Activated naive CD8-positive, alpha-beta T cell treated with anti-CD3 and anti-CD28 coated beads, Interleukin-2, amount 10 ng/mL, durations not matched to agents 7 days and 5 days (primary cell): ENCODE measurements around the gene BFSP2. TPM values are rescaled to one million over a fixed set of nuclear protein-coding genes. Genes with fewer than 3 reads are reported as not detected.
"Not testable (repeated sequence)": the region's sequence is repeated elsewhere in the genome, so short reads cannot be mapped to it uniquely, and the experiment has no call there.

ENCODE experiments used
- ATAC-seq: fragments of 150-1000 bp; cut with Tn5 transposase; one replicate; pipeline ENCODE4 v1.10.0; 2021; ENCODE audit warnings: low read depth, moderate library complexity
- POLR2A ChIA-PET: fragments of 350-600 bp; sonication (Branson Sonifier 250); formaldehyde crosslinking; loops from one replicate; lab custom pipeline; 2021; ENCODE audit warnings: antibody characterized with exemption; lab: Charles Lee
- DNase-seq: peaks from one replicate; pipeline ENCODE4 v3.0.0; 2021
- H3K27ac Mint-ChIP-seq: one replicate; pipeline ENCODE4 v1.8.0; 2022; ENCODE audit warnings: mild to moderate bottlenecking, mixed read lengths
- H3K27me3 Mint-ChIP-seq: one replicate; pipeline ENCODE4 v1.8.0; 2022; ENCODE audit warnings: mild to moderate bottlenecking, moderate library complexity, mixed read lengths
- H3K36me3 Mint-ChIP-seq: one replicate; pipeline ENCODE4 v1.8.0; 2021; ENCODE audit warnings: mild to moderate bottlenecking, mixed read lengths
- H3K4me1 Mint-ChIP-seq: one replicate; pipeline ENCODE4 v1.8.0; 2021; ENCODE audit warnings: mixed read lengths
- H3K4me3 Mint-ChIP-seq: one replicate; pipeline ENCODE4 v1.8.0; 2022; ENCODE audit warnings: mild to moderate bottlenecking, moderate library complexity, mixed read lengths
- H3K9me3 Mint-ChIP-seq: one replicate; pipeline ENCODE4 v1.8.0; 2021; ENCODE audit warnings: mixed read lengths
- total RNA-seq, 2 experiments: library from RNA; stranded (reverse); gene quantifications; one replicate each; pipeline ENCODE4 v1.2.3, GENCODE V29; 2021

The BFSP2 gene
- total RNA-seq, 2 experiments from 2014 or later: not detected

DNA sequence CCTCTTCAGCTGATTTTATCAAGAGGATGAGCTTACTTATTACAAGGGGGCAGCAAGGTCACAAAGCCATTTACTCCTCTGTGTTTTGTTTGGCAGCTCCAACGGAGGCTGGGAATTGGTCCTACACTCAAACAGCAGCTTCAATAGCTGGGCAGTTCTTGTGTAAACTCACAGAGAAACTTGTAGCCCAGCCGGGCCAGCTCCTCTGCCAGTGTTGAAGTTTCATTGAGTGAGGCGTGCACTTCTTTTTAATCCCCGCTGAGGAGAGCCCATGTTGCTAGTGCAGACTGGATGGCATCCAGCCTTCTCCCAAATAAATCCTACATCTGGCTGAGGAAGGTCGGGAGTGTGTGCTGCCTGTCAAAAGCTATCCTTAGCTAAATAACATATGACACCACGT, 59.5 kb downstream of the BFSP2 start:
- H3K27me3 Mint-ChIP-seq: no peaks in the 10 kb centered on the region
- H3K27ac Mint-ChIP-seq: no peak overlapping the region
- no peaks in the 10 kb centered on the region for H3K9me3 Mint-ChIP-seq
- no peaks in the 10 kb centered on the region for H3K36me3 Mint-ChIP-seq
- ATAC-seq (no peak), DNase-seq (no peak)
- peaks cover 11% of the 10 kb centered on the region for H3K4me1 Mint-ChIP-seq
- no peak overlapping the region for H3K4me3 Mint-ChIP-seq
- POLR2A ChIA-PET: interaction anchor here (1.2 kb wide), 1 partner anchor 119 kb away, joined by 3 read pairs; no protein-coding TSS in a partner anchor

DNA sequence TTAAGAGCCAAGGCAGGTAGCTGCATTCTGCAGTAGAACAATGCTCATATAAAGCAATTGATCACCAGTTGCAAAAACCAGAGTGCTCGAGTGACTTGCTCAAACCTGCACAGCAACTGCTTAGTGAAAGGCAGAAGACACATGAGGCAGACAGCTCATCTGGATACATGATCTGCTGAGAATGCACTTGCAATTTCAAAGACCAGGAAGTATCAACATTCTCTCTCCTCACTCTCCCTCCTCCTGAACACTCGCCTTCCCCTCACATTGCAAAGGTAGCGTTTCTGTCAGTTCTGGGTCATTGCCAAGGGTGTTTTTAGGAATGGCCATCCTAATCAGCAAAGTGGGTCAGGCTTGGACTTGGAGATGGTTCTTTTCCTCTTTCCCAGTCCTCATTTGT, 61.0 kb downstream of the BFSP2 start:
- no peak for ATAC-seq
- no peaks in the 10 kb centered on the region for H3K27me3 Mint-ChIP-seq
- H3K36me3 Mint-ChIP-seq: no peaks in the 10 kb centered on the region
- H3K4me1 Mint-ChIP-seq: peaks cover 11% of the 10 kb centered on the region
- POLR2A ChIA-PET: interaction anchor here (1.0 kb wide), 1 partner anchor 114 kb away, joined by 3 read pairs; no protein-coding TSS in a partner anchor
- no peak overlapping the region for H3K4me3 Mint-ChIP-seq
- no peaks in the 10 kb centered on the region for H3K9me3 Mint-ChIP-seq
- DNase-seq: no peak
- no peak overlapping the region for H3K27ac Mint-ChIP-seq

DNA sequence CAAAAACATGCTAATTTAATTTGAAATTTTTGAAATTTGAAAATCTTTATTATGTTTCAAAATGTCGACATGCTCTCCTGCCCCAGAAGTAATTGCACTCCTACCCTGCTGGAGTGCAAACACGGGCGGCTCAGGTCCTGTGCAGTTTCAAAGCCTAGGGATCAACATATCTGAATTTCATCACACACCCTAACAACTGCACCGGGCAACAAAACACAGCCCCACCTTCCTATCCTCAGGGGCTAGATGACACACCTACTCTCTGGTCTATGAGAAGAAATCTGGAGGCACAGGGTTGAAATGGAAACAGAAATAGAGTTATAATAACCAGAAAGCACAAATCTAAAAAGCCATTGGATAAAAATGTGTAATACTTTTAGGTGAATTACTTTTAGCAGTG, 61.4 kb downstream of the BFSP2 start:
- Mint-ChIP-seq H3K36me3 (no peaks in the 10 kb centered on the region), H3K27me3 (no peaks in the 10 kb centered on the region), H3K27ac (no peak overlapping the region), H3K9me3 (no peaks in the 10 kb centered on the region), H3K4me3 (no peak overlapping the region), H3K4me1 (peaks cover 12% of the 10 kb centered on the region)
- ATAC-seq (no peak), DNase-seq (no peak)
- POLR2A ChIA-PET: no interaction called here

DNA sequence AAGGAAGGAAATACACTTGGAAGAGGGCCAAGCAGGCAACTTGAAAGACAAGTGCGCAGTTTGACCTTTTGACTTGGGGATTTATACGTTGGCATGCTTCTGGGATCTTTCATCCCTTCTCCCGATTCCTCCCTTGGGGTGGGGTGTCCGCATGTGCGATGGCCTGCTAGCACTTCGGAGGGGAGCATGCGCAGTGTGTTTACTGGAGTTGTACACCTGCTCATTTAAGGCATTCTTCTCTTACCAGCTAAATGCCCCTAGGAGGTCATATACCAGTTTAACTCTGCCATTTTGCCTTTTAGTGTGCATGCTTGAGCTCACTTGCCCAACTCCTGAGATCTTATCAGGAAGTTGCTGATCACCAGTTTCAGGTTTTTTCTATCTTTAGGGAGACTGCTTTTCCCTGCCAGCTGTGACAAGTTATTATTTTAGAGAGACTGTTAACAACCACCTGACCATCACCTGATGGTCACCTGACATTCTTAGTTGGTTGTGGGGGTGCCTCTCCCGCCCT, 63.5 kb downstream of the BFSP2 start:
- H3K27me3 Mint-ChIP-seq: no peaks in the 10 kb centered on the region
- H3K27ac Mint-ChIP-seq: no peak overlapping the region
- ATAC-seq: no peak
- POLR2A ChIA-PET: interaction anchor here (0.8 kb wide), 1 partner anchor 110 kb away, joined by 3 read pairs; the partner anchor contains the start of gene CDV3
- no peaks in the 10 kb centered on the region for H3K9me3 Mint-ChIP-seq
- no peaks in the 10 kb centered on the region for H3K36me3 Mint-ChIP-seq
- H3K4me3 Mint-ChIP-seq: no peak overlapping the region
- peaks cover 26% of the 10 kb centered on the region for H3K4me1 Mint-ChIP-seq
- DNase-seq: no peak

DNA sequence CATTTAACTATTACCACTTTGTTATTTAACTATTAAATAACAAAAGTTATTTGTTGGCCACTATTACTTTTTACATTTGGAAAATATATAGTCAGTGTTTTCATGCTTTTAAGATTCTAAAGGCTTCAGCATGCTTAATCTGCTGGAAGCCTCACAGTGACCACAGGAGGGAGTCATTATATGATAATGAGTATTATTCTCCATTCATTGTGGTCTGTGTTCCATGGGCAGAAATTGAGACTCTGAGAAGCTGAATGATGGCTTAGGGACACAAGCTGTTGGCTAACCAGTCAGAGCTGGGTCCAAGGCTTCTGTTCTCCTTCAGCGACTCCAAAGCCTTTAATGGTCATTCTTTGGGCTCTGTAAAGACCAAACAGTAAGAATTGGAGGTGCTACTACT, 64.7 kb downstream of the BFSP2 start:
- POLR2A ChIA-PET: interaction anchor here (0.6 kb wide), 1 partner anchor 198 kb away, joined by 3 read pairs; no protein-coding TSS in a partner anchor
- Mint-ChIP-seq H3K9me3 (no peaks in the 10 kb centered on the region), H3K4me1 (peaks cover 26% of the 10 kb centered on the region), H3K27ac (no peak overlapping the region), H3K4me3 (no peak overlapping the region), H3K27me3 (no peaks in the 10 kb centered on the region), H3K36me3 (no peaks in the 10 kb centered on the region)
- ATAC-seq (no peak), DNase-seq (no peak)

DNA sequence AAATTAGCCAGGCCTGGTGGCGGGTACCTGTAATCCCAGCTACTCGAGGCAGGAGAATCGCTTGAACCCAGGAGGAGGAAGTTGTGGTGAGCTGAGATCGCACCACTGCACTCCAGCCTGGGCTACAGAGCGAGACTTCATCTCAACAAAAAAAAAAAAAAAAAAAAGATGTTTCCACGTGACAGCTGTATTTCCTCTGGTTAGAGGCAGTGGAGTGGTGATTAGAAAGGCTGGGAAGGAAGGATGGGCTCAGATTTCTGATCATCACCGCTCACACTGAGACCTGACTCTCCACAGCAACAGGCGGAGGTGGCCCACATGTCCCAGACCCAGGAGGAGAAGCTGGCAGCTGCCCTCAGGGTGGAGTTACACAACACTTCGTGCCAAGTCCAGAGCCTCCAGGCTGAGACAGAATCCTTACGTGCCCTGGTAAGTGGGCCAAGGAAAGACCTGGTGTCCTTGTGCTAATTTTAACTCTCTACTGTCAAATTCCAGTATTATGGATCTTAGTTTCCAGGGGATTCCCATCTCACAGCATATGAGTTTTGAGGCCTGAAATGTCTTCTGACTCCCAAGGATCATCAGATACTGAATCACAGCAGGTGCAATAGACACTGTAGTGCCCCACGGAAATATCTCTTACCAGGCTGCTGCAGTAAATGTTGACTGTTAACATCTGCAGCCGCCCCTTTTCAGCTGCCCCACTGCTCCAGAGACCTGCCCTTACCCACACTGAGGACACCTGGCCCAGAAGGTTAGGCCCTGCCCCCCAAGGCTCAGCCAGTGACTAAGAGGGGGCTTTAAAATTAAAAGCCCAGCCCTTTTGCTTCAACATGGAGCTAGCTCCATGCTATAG, 66.9 kb downstream of the BFSP2 start:
- POLR2A ChIA-PET: no interaction called here
- Mint-ChIP-seq H3K27me3 (no peaks in the 10 kb centered on the region), H3K4me1 (peaks cover 25% of the 10 kb centered on the region), H3K9me3 (no peaks in the 10 kb centered on the region), H3K4me3 (no peak overlapping the region), H3K27ac (no peak overlapping the region), H3K36me3 (no peaks in the 10 kb centered on the region)
- no peak for DNase-seq
- peak; percentile 64 for ATAC-seq

DNA sequence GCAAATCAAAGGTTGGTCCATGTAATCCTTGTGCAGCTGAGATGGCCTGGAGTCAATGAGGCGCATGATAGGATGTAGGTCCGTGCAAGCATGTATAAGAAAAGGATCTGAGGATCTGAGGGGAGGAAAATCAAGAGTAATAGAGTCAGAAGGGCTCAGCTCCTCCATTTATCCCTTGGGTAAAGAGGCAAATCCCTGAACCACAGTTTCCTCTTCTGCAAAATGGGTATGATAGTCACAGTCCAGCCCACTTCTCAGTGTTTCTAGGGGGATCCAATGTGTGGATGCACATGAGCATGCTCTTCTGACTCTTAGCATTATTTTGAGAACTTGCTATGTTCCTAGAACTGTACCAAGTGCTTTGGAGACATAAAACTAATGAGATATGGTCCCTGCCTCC, 67.9 kb downstream of the BFSP2 start:
- Mint-ChIP-seq H3K36me3 (no peaks in the 10 kb centered on the region), H3K4me3 (no peak overlapping the region), H3K4me1 (peaks cover 25% of the 10 kb centered on the region), H3K27ac (no peak overlapping the region), H3K9me3 (no peaks in the 10 kb centered on the region), H3K27me3 (no peaks in the 10 kb centered on the region)
- POLR2A ChIA-PET: interaction anchor here (0.8 to 0.9 kb wide), 2 partner anchors 14 to 105 kb away, joined by 3 to 5 read pairs; partner anchors contain the start of gene CDV3
- ATAC-seq (no peak), DNase-seq (no peak)

DNA sequence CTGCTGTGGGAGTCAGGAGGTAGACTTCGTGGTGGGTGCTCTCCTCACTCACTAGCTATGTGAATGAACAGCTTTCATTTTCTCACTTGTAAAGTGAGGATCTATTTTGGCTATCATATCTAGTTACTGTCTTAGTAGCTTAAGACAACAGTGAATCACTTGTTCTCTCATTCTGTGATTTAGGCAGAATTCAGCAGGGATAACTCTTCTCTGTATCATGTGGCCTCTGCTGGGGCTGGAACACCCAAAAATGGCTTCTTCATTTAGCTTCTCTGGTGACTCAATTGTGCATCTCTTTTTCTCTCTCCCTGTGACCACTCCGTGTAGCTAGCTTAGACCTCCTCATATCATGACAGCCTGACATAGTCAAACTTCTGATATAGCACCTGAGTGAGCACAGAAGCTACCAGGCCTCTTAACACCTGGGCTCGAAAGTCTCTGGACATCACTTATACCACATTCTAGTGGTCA, 68.4 kb downstream of the BFSP2 start:
- H3K9me3 Mint-ChIP-seq: no peaks in the 10 kb centered on the region
- no peaks in the 10 kb centered on the region for H3K27me3 Mint-ChIP-seq
- peaks cover 25% of the 10 kb centered on the region for H3K4me1 Mint-ChIP-seq
- ATAC-seq (no peak), DNase-seq (no peak)
- no peak overlapping the region for H3K27ac Mint-ChIP-seq
- no peak overlapping the region for H3K4me3 Mint-ChIP-seq
- H3K36me3 Mint-ChIP-seq: no peaks in the 10 kb centered on the region
- POLR2A ChIA-PET: interaction anchor here (0.8 to 0.9 kb wide), 2 partner anchors 15 to 105 kb away, joined by 3 to 5 read pairs; partner anchors contain the start of gene CDV3

DNA sequence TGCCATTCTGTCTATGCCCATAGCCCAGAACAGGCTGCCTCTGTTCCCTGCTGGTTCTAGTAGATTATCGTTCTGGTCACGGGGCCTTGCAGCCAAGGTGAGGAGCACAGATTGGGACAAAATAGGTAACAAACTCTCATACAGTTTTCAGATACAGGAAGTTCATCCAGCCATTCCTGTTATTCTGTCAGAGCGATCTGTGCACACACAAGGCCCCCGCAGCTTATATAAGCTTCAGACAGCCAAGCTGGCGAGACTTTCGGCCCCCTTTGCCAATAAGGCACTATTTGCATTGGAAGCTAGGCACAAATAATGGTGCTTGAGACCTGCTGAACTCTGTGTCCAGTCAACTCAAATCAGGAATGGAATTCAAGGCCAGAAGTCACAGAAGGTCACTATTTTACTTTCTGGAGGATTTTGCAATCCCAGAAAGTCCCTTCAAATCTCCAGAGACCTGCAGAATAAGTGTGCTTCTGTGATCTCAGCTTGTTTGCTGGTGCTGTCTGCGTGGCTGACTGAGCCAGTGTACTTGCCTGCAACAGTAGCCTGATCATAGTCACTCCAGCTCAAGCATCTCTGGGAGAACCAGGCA, 69.4 kb downstream of the BFSP2 start:
- H3K4me3 Mint-ChIP-seq: no peak overlapping the region
- no peaks in the 10 kb centered on the region for H3K9me3 Mint-ChIP-seq
- no peaks in the 10 kb centered on the region for H3K36me3 Mint-ChIP-seq
- ATAC-seq (no peak), DNase-seq (no peak)
- peaks cover 21% of the 10 kb centered on the region for H3K4me1 Mint-ChIP-seq
- no peak overlapping the region for H3K27ac Mint-ChIP-seq
- no peaks in the 10 kb centered on the region for H3K27me3 Mint-ChIP-seq
- POLR2A ChIA-PET: no interaction called here

DNA sequence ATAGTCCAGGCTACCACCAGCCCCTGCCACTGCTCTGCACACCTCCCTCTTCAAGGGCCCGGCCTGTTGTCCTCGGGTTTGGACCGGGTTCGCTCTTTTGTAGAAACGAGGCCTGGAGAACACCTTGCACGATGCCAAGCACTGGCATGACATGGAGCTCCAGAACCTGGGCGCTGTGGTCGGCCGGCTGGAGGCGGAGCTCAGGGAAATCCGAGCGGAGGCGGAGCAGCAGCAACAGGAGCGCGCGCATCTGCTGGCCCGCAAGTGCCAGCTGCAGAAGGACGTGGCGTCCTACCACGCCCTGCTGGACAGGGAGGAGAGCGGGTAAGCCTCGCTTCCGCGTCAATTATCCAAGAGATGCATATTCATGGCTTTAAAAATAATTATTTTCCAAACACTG, 72.4 kb downstream of the BFSP2 start:
- peaks cover 36% of the 10 kb centered on the region for H3K4me1 Mint-ChIP-seq
- no peak overlapping the region for H3K4me3 Mint-ChIP-seq
- ATAC-seq (no peak), DNase-seq (no peak)
- POLR2A ChIA-PET: interaction anchor here (1.0 to 1.7 kb wide), 2 partner anchors 18 to 102 kb away, joined by 3 to 5 read pairs; no protein-coding TSS in a partner anchor
- H3K36me3 Mint-ChIP-seq: no peaks in the 10 kb centered on the region
- no peaks in the 10 kb centered on the region for H3K9me3 Mint-ChIP-seq
- no peak overlapping the region for H3K27ac Mint-ChIP-seq
- no peaks in the 10 kb centered on the region for H3K27me3 Mint-ChIP-seq

DNA sequence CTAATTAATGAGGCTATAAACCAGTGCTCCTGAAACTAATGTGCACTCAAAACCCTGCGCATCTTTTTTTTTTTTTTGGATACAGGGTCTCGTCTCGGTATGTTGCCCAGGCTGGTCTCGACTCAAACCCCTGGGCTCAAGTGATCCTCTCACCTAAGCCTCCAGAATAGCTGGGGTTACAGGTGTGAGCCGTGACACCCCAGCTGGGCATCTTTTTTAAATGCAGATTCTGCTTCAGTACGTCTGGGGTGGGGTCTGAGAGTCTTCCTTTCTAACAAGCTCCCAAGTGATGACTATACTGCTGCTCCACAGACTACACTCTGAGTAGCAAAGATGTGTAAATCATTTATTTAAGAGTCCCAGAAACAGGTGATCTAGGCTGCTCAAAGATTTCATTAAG, 73.0 kb downstream of the BFSP2 start:
- Mint-ChIP-seq H3K27me3 (no peaks in the 10 kb centered on the region), H3K4me3 (no peak overlapping the region), H3K27ac (no peak overlapping the region), H3K4me1 (peaks cover 37% of the 10 kb centered on the region), H3K9me3 (no peaks in the 10 kb centered on the region), H3K36me3 (no peaks in the 10 kb centered on the region)
- no peak for DNase-seq
- ATAC-seq: no peak
- POLR2A ChIA-PET: interaction anchor here (0.7 to 1.7 kb wide), 3 partner anchors 17 to 1349 kb away, joined by 3 to 8 read pairs (median 5); no protein-coding TSS in a partner anchor

DNA sequence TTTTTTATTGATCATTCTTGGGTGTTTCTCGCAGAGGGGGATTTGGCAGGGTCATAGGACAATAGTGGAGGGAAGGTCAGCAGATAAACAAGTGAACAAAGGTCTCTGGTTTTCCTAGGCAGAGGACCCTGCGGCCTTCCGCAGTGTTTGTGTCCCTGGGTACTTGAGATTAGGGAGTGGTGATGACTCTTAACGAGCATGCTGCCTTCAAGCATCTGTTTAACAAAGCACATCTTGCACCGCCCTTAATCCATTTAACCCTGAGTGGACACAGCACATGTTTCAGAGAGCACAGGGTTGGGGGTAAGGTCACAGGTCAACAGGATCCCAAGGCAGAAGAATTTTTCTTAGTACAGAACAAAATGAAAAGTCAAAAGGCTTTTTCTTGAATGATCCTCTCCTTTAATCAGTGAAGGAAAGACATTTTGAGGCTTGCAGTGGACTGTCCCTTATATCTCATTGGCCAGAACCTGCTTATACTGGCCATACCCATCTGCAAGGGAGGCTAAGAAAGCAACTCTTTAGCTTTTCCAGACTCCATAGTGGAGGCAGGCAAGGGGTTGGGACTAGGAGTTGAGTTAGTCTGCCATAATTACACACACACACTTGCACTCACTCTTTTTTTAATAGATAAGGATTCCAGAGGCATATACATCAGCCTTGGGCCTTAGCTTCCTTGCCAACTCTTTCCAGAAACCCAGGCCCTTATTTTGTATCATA, 73.8 kb downstream of the BFSP2 start:
- not testable (repeated sequence) for ATAC-seq, H3K27ac Mint-ChIP-seq, H3K9me3 Mint-ChIP-seq, H3K36me3 Mint-ChIP-seq, H3K4me3 Mint-ChIP-seq, H3K27me3 Mint-ChIP-seq, DNase-seq
- peaks cover 38% of the 10 kb centered on the region for H3K4me1 Mint-ChIP-seq
- POLR2A ChIA-PET: interaction anchor here (0.7 to 2.5 kb wide), 2 partner anchors 100 to 1348 kb away, joined by 8 read pairs; partner anchors contain the start of gene CDV3
